GM18951 (cell line): ENCODE data around the gene ERMAP.
A peak's percentile ranks its signal among the peaks of the same experiment; 100 is the strongest.
"Not testable (repeated sequence)": the region's sequence is repeated elsewhere in the genome, so short reads cannot be mapped to it uniquely, and the experiment has no call there.

Experiments used
- POLR2A ChIP-seq: IDR thresholded peaks from 4 replicates; pipeline ENCODE4 v1.6.1; 2011; ENCODE audit warnings: mild to moderate bottlenecking; ENCODE audit not compliant: insufficient read length, insufficient read depth; ENCODE audit errors: extremely low read depth
- in situ Hi-C: fragments of 300-500 bp; cut with MboI; formaldehyde crosslinking; loops from one replicate; pipeline ENCODE4 v1.12.0; 2022; ENCODE audit warnings: low sequenced_read_pairs, mixed read lengths, inconsistent platforms; ENCODE audit not compliant: unreplicated experiment

The ERMAP gene

DNA sequence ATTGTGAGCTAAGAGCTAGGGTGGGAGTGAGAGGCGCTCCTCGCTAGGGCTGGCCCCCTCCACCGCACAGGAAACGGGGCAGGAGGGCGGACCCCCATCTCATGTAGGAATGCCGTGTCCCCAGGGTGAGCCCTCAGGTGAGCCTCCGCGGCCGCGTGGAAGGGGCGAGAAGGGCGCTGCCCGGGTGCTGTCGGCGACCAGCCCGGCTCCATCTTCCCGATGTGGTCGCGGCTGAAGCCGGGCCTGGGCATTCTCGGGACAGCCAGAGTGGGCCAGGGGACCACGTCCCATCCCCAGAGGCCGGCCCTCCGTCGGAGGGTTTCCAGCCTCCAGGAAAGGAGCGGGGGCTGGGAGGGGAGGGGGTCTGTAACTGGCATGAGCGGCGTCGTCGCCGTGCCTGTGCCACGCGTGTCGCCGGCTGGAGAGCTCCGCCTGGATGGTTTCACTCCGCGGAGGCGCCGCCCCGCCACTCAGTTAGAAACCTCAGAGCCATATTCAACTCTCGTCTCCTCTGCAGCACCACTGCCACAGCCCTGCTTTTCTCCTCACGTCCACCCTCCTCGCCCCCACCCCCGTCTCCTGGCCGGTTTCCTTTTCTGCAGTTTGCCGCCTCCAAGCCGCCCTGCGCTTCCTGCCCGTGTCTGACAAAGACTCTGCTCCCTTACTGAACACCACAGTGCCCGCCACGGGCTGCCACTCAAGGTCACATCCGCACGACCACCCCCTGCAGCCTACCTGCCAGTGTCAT, 31.8 kb upstream of the ERMAP start, which contains the start of gene TMEM269:
TMEM269 (plus strand) TSS at position 46 of the 748 bp plus-strand sequence. CDS start 4,903 bp downstream, outside the sequence.
- in situ Hi-C loops = loop anchor here (10.0 kb wide), 1 partner anchor 130 kb away; no protein-coding TSS in a partner anchor
- peak; percentile 15 for TF ChIP-seq POLR2A

DNA sequence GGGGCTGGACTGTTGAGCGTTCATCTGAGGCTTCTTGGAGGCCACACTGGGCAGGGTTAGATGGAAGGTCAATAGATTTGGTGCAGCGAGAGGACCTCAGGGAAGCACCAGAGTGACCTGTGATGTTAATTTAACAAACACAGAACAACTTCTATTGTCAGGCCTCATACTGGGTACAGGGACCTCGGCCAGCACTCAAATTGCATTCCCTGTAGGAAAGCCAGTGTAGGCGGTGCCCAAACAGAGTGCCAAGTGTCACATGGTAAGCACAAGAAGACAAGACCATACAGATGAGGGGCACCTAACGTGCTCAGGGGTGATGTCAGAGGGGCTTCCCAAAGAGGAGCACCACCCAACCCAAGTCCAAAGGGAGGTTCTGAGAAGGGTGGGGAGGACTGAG, 30.8 kb upstream of the ERMAP start:
- TF ChIP-seq POLR2A = no peak

DNA sequence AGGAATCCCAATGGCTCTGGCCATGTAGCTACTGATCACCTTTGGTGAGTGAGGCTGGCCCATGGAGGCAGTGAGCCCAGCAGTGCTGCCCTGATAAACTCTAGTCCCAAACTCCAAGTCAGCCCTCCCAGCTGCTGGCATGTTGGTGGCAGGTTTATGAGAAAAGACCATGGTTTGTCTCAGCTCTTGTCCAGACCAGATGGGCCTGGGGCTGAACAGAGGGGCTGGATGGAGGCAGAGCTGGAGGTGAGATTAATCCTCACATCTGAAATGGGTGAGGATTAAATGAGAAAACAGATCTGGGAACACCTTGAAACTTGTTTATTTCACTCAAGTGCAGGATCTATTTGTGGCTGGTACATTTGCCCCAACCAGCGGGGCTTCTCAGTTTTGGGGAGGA, 28.9 kb upstream of the ERMAP start:
- in situ Hi-C loops = loop anchor here (10.0 kb wide), 1 partner anchor 127 kb away; no protein-coding TSS in a partner anchor
- TF ChIP-seq POLR2A = no peak

More for the DNA sequence above, 30.8 kb upstream of the ERMAP start:
- in situ Hi-C loops = loop anchor here (10.0 kb wide), 1 partner anchor 129 kb away; no protein-coding TSS in a partner anchor

DNA sequence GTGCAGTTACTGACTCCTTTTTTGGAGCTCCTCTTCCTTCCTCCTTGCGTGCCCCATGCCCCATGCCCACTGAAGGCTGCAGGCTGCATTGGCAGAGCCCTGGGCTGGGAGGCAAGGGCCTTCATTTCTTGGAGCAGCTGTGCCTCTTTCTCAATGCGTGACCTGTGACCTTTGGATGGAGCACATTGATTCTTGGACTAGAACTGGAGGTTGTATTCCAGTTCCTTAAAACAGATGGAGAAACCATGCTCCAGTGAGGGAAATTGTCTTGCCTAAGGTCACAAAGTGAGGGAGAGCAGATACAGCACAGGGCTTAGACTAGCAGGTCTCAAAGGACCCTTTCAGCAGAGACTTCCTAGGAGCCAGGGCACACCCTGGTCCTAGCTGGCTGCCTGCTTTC, 23.1 kb upstream of the ERMAP start:
- no peak for TF ChIP-seq POLR2A

DNA sequence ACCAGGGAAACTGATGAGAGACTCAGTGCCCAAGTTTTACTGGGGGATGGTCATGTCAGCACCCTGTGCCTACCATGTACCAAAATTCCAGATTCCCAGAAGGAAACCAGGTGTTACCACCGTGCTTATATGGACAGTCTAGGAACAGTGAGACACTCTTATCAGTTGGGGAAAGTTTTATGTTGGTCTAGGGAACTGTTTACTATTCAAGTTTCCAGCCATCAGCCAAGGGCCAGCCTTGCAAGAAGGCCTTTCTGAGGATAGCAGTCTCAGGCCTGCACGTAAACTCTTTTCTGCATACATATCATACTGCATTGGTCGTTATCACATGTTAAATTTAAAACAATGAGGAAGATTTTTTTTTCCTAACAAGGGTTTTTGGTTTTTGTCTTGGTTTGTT, 19.5 kb upstream of the ERMAP start:
- no peak for TF ChIP-seq POLR2A
- in situ Hi-C loops = no loop called here

More for the DNA sequence above, 23.1 kb upstream of the ERMAP start:
- in situ Hi-C loops = no loop called here

DNA sequence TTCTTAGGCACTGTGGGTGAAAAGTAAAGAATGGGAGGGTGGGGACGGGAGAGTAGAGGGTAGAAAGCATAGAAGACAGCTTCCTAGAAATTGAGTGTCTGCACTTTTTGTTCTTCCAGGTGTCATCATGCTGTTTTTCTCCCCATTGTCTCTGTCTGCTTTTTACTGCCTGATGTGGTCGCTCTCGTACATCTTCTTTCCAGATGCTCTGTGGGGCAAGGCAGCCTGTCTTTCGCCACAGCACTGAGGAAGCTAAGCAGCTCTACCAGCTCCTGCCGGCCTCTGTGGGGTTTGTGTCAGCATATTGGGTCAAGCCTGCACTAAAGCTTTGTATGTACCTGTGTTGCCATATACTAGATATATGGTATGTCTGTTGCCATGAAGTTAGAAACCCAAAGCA, 18.9 kb upstream of the ERMAP start:
- no peak for TF ChIP-seq POLR2A
- in situ Hi-C loops = no loop called here

DNA sequence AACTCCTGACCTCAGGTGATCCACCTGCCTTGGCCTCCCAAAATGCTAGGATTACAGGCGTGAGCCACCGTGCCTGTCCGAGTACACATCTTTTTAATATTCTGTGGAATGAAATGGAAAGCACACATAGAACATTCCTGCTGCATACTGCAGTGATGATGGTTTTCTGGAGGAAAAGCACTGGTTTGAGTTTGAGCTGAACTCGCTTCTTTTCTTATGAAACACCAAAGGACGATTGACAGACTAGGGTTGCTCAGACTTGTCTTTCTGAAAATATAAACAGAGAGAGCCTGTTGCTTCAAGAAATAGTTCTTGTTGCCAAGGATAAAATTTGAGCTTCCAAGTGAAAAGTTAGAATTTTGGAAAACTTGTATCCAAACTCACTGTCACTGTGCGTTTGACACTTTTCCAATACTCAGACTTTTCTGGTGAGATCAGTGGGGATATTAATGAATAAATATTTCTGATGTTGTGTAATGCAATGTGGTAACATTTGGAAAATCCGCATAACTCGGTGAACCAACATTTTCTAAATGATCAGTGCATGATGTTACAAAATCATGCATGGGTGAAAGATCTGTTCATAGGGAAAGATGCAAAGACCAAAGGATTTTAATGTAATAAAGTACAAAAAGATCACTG, 15.0 kb upstream of the ERMAP start:
- no peak for TF ChIP-seq POLR2A
- in situ Hi-C loops = no loop called here

DNA sequence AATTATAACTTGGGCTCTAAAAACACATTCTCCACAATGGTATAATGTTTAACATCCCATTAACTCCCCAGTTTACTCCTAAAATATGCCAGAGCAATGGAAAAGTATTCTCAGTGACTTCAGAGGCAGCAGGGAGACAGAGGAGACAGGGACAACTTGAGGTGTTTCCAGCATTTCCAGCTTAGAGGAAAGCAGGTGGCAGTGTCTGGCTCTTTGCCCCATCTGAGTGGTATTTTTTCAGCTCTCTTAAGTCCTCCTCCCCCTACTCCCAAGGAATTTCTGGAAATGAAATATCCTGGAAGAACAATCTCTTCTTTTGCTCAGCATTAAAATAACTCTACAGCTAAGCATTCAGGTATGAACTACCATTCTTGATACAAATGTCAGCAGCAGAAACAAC, 10.8 kb upstream of the ERMAP start:
- in situ Hi-C loops = no loop called here

DNA sequence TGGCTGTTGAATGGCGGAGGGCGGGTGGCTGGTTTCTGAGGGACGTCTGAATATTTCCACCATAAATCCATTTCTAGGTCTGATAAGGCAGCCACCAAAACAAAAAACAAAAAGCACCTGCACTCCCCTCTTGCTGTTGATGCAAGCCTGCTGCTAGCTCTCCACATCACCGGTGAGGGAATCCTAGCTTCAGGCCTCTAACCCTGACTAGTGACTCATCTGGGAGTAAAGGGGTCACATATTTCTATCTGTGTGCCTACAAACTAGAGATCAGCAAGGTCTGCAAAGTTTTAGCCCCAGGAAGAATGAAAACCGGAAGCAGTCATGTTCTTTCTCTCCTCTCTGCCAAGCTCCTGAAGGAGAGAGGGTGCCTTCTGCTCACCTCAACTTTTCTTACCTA, 10.3 kb upstream of the ERMAP start:
- in situ Hi-C loops = no loop called here
- no peak for TF ChIP-seq POLR2A

More for the DNA sequence above, 10.8 kb upstream of the ERMAP start:
- TF ChIP-seq POLR2A = no peak

DNA sequence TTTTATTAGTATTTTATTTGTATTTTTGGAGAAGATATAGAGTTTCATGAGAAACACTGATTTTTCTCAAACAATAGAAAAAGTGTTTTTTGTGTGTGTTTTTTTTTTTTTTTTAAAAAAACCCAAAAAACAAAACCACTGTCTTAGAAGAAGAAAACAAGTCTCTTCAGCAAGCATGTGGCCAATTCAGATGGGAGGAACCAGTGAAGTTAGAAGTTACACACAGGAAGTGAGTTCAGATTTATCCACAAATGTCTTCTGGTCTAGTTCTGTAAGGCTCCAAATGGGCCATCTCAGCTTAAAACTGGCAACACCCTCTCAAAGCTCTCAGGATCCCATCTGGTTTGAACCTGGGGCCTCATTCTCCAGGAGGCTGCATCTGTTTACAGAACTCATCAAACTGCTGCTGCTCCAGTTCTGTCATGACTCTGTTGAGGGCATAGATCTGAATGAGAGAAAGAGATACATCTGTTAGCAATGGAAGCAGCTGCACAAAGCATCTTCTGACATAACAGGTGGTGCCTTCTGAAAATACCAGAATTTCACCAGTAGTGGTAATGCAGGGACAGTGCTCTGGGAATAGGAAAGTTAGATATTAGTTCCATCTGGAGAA, 9.8 kb upstream of the ERMAP start:
- no peak for TF ChIP-seq POLR2A
- in situ Hi-C loops = no loop called here

DNA sequence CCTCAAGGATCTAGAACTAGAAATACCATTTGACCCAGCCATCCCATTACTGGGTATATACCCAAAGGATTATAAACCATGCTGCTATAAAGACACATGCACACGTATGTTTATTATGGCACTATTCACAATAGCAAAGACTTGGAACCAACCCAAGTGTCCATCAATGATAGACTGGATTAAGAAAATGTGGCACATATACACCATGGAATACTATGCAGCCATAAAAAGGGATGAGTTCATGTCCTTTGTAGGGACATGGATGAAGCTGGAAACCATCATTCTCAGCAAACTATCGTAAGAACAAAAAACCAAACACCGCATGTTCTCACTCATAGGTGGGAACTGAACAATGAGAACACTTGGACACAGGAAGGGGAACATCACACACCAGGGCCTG, 2.1 kb upstream of the ERMAP start:
- in situ Hi-C loops = not testable (repeated sequence)

DNA sequence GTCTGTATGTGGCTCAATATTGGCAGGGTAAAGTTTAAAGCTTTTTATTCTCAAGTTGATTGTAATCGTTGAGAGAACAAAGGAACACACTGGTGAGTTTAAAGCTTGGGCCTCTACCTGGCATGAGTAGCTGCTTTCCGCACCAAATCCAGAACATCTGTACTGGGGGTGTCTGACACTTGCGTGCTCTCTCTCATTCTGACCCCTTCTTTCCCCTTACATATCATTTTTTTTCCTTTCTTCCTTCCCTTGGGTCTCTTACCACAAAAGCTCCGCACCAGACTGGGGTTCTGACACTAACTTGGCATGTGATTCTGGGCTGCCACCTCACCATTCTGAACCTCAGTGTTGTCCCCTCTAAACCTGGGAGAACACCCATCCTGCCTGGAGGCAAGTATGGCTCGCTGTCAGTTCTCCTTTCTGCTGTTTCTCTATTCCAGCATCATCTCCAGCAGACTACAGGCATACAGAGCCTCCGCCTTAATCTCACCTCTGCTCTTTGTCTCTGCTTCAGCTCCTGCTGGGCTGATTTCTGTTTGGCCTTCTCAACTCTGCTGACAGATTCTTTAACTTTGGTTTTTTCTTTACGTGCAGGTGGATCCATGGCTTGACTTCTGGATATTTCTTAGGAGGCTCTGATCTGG, 859 bp upstream of the ERMAP start:
- in situ Hi-C loops = no loop called here
- no peak for TF ChIP-seq POLR2A

DNA sequence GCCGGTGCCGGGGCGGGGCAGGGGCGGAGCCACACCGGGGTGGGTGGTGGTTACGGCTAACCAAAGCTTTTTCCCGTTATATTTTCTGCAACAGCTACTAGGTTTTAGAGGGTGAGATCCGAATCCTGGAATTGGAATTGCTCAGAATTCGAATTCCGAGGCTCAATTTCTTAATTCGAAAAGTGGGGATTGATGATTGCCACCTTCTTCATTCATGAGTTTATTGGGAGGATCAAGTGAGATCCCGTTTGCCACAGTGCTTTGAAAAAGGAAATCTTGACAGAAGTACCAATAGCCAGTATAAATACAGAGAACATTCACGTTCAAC, 482 bp downstream of the ERMAP start:
- in situ Hi-C loops = no loop called here
- no peak for TF ChIP-seq POLR2A
